Measurements from ENCODE around the gene KCNMB4. TPM values are rescaled to one million over a fixed set of nuclear protein-coding genes. Genes with fewer than 3 reads are reported as not detected.

The KCNMB4 gene
- total RNA-seq, 4 donors from 2014 or later: 13.8 to 38.5 (median 25.4) TPM

- TF ChIP-seq POLR2A (IDR thresholded peaks at IDR 0.05): no peak
- Histone ChIP-seq H3K4me1 (no peaks in the 10 kb centered on the region), H3K9me3 (no peaks in the 10 kb centered on the region), H3K27me3 (no peaks in the 10 kb centered on the region), H3K36me3 (peaks cover 0 to 7% (median 0%) of the 10 kb centered on the region in 3 donors), H3K4me3 (no peak overlapping the region), H3K27ac (no peak overlapping the region)
- WGBS, 2 donors: 89 to 96% methylated on average over 3 of the region's 3 CpGs
- DNase-seq (ENCODE audit: low spot score in 2 of 2): no peak
These were observed 36.4 kb upstream of the KCNMB4 start for GRCh38 chr12:70329728-70330127.

DNA sequence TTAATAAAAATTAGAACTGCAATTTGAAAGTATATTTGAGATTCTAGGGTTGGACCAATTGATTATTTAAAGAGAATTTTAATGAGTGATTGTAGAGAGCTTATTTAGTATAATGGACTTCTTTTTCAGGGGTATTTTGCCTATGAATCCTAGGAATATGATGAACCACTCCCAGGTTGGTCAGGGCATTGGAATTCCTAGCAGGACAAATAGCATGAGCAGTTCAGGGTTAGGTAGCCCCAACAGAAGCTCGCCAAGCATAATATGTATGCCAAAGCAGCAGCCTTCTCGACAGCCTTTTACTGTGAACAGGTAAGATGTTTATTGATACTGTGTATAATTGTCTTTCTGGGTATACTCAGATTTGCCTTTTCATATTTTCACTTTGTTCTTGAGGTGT, 35.9 kb upstream of the KCNMB4 start:
- no peak overlapping the region for H3K4me3 ChIP-seq
- no peaks in the 10 kb centered on the region for H3K27me3 ChIP-seq
- no peak overlapping the region for H3K27ac ChIP-seq
- DNase-seq (ENCODE audit: low spot score in 2 of 2): no peak
- no peak for TF ChIP-seq EP300 (IDR thresholded peaks at IDR 0.05)
- TF ChIP-seq POLR2A (IDR thresholded peaks at IDR 0.05): no peak
- TF ChIP-seq, protein P1, sequence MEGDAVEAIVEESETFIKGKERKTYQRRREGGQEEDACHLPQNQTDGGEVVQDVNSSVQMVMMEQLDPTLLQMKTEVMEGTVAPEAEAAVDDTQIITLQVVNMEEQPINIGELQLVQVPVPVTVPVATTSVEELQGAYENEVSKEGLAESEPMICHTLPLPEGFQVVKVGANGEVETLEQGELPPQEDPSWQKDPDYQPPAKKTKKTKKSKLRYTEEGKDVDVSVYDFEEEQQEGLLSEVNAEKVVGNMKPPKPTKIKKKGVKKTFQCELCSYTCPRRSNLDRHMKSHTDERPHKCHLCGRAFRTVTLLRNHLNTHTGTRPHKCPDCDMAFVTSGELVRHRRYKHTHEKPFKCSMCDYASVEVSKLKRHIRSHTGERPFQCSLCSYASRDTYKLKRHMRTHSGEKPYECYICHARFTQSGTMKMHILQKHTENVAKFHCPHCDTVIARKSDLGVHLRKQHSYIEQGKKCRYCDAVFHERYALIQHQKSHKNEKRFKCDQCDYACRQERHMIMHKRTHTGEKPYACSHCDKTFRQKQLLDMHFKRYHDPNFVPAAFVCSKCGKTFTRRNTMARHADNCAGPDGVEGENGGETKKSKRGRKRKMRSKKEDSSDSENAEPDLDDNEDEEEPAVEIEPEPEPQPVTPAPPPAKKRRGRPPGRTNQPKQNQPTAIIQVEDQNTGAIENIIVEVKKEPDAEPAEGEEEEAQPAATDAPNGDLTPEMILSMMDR (IDR thresholded peaks at IDR 0.05): no peak
- peaks cover 0 to 11% (median 0%) of the 10 kb centered on the region in 3 donors for H3K36me3 ChIP-seq
- no peaks in the 10 kb centered on the region for H3K4me1 ChIP-seq
- 93 to 94% methylated on average over 2 of the region's 2 CpGs for WGBS, 2 donors
- H3K9me3 ChIP-seq: no peaks in the 10 kb centered on the region

DNA sequence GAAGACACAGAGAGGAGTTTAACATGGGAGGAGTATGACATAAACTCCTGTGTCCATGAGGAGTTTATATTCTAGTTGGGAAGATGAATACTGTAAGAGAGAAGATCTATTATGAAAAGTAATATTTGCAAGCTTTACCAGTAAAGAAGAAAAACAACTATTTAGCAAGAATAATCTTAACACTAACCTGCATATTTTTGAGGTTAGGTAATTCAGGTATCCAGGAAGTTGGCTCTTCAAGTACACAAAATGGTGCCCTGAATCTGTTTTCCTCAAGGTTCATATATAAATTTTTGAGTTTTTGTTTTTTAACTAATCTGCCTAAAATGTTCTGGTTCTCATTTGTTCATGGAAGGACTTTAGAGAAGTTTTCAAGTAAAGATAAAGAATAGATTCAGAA, 33.9 kb upstream of the KCNMB4 start:
- H3K4me3 ChIP-seq: no peak overlapping the region
- H3K36me3 ChIP-seq: peaks cover 0 to 32% (median 0%) of the 10 kb centered on the region in 3 donors
- H3K4me1 ChIP-seq: no peaks in the 10 kb centered on the region
- H3K9me3 ChIP-seq: no peaks in the 10 kb centered on the region
- TF ChIP-seq EP300 (IDR thresholded peaks at IDR 0.05) (no peak), POLR2A (IDR thresholded peaks at IDR 0.05) (no peak)
- TF ChIP-seq, protein P1 (IDR thresholded peaks at IDR 0.05): no peak
- no peaks in the 10 kb centered on the region for H3K27me3 ChIP-seq
- no peak for DNase-seq (ENCODE audit: low spot score in 2 of 2)
- no peak overlapping the region for H3K27ac ChIP-seq

DNA sequence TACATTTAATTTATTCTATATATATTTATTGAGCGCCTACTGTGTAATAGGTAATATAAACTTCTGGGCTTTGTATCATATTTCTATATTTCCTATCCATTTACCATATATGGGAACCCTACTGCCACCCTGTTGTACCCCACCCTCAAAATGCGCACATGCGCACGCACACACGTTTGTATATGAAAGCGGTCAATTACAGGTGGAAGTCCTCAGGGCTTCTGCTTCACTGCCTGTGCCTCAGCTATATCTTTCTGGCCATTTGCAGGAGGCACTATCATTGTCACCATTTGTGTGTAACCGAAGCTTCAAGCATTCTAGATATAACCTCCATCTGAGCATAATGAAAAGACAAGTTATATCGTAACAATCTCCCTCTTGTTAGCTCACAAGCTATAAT, 31.3 kb upstream of the KCNMB4 start:
- WGBS, 2 donors: 95 to 96% methylated on average over 8 of the region's 8 CpGs
- TF ChIP-seq, protein P1 (IDR thresholded peaks at IDR 0.05): no peak
- TF ChIP-seq EP300 (IDR thresholded peaks at IDR 0.05): no peak
- no peak for TF ChIP-seq POLR2A (IDR thresholded peaks at IDR 0.05)
- no peak for DNase-seq (ENCODE audit: low spot score in 2 of 2)
- H3K36me3 ChIP-seq: peaks cover 0 to 55% (median 7%) of the 10 kb centered on the region in 3 donors
- no peak overlapping the region for H3K27ac ChIP-seq
- no peaks in the 10 kb centered on the region for H3K9me3 ChIP-seq
- no peaks in the 10 kb centered on the region for H3K4me1 ChIP-seq
- H3K4me3 ChIP-seq: no peak overlapping the region
- H3K27me3 ChIP-seq: no peaks in the 10 kb centered on the region

DNA sequence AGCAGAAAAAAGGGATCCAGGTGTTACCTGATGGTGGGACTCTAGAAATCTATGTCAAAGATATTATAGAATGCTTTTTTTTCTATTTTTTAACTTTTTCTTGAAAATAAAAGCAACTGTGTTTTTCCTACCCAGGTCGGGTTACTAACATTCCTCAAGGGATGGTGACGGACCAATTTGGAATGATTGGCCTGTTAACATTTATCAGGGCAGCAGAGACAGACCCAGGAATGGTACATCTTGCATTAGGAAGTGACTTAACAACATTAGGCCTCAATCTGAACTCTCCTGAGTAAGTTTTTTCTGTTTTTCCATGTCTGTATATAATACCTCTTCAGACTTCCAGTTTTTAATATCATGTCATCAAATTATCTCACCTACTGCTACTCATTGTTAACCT, 27.6 kb upstream of the KCNMB4 start:
- Histone ChIP-seq H3K4me3 (no peak overlapping the region), H3K27ac (no peak overlapping the region), H3K36me3 (peaks cover 0 to 86% (median 15%) of the 10 kb centered on the region in 3 donors), H3K4me1 (no peaks in the 10 kb centered on the region), H3K27me3 (no peaks in the 10 kb centered on the region), H3K9me3 (no peaks in the 10 kb centered on the region)
- 80 to 88% methylated on average over 2 of the region's 2 CpGs for WGBS, 2 donors
- no peak for DNase-seq (ENCODE audit: low spot score in 2 of 2)
- TF ChIP-seq POLR2A (IDR thresholded peaks at IDR 0.05): no peak
- no peak for TF ChIP-seq EP300 (IDR thresholded peaks at IDR 0.05)
- TF ChIP-seq, protein P1 (IDR thresholded peaks at IDR 0.05): no peak

GRCh38 chr12:70351076-70351475, 15.0 kb upstream of the KCNMB4 start:
- H3K27me3 ChIP-seq: no peaks in the 10 kb centered on the region
- no peaks in the 10 kb centered on the region for H3K4me1 ChIP-seq
- TF ChIP-seq POLR2A (IDR thresholded peaks at IDR 0.05) (no peak), EP300 (IDR thresholded peaks at IDR 0.05) (no peak)
- TF ChIP-seq, protein P1 (IDR thresholded peaks at IDR 0.05): no peak
- H3K36me3 ChIP-seq: peaks cover 0 to 34% (median 0%) of the 10 kb centered on the region in 3 donors
- DNase-seq (ENCODE audit: low spot score in 2 of 2): no peak
- H3K9me3 ChIP-seq: no peaks in the 10 kb centered on the region
- no peak overlapping the region for H3K4me3 ChIP-seq
- H3K27ac ChIP-seq: no peak overlapping the region
- 96 to 99% methylated on average over 2 of the region's 2 CpGs for WGBS, 2 donors
